Activated CD8-positive, alpha-beta T cell treated with anti-CD3 and anti-CD28 coated beads for 36 hours (primary cell): ENCODE results near the gene RFESD. TPM values are rescaled to one million over a fixed set of nuclear protein-coding genes. Genes with fewer than 3 reads are reported as not detected.
A peak's percentile ranks its signal among the peaks of the same experiment; 100 is the strongest.
"Not testable (repeated sequence)": the region's sequence is repeated elsewhere in the genome, so short reads cannot be mapped to it uniquely, and the experiment has no call there.

ENCODE experiments used
- ATAC-seq: fragments of 200-7000 bp; cut with Tn5 transposase; one replicate; pipeline ENCODE4 v1.10.0; 2021; ENCODE audit warnings: mild to moderate bottlenecking, moderate library complexity
- CTCF ChIA-PET: fragments of 350-600 bp; sonication (Branson Sonifier 250); formaldehyde crosslinking; loops from one replicate; lab custom pipeline; 2021; ENCODE audit warnings: antibody characterized with exemption; lab: Charles Lee
- POLR2A ChIA-PET: fragments of 350-600 bp; sonication (Branson Sonifier 250); formaldehyde crosslinking; loops from one replicate; lab custom pipeline; 2021; ENCODE audit warnings: antibody characterized with exemption; lab: Charles Lee
- DNase-seq: peaks from one replicate; pipeline ENCODE4 v3.0.0-alpha.2; 2020
- H3K27ac Mint-ChIP-seq: one replicate; pipeline ENCODE4 v1.8.0; 2021; ENCODE audit warnings: mild to moderate bottlenecking, mixed read lengths
- H3K27me3 Mint-ChIP-seq: one replicate; pipeline ENCODE4 v1.8.0; 2021; ENCODE audit warnings: mixed read lengths
- H3K36me3 Mint-ChIP-seq: one replicate; pipeline ENCODE4 v1.8.0; 2021; ENCODE audit warnings: low read depth, mixed read lengths
- H3K4me1 Mint-ChIP-seq: one replicate; pipeline ENCODE4 v1.8.0; 2021; ENCODE audit warnings: low read depth, mixed read lengths
- H3K4me3 Mint-ChIP-seq: one replicate; pipeline ENCODE4 v1.8.0; 2021; ENCODE audit warnings: mild to moderate bottlenecking, moderate library complexity, mixed read lengths
- H3K9me3 Mint-ChIP-seq: one replicate; pipeline ENCODE4 v1.8.0; 2021; ENCODE audit warnings: mixed read lengths
- intact Hi-C: fragments of 100-400 bp; cut with micrococcal nuclease; formaldehyde crosslinking; loops from one replicate; pipeline ENCODE4 v1.10.0; 2022
- total RNA-seq, 2 experiments: library from RNA; stranded (reverse); gene quantifications; one replicate each; pipeline ENCODE4 v1.2.3, GENCODE V29; 2021
- TF ChIP-seq, protein P1 (sequence below): fragments of 200-600 bp; IDR thresholded peaks from one replicate; pipeline ENCODE4 v1.8.0; 2022; ENCODE audit warnings: antibody characterized with exemption, mild to moderate bottlenecking

Gene RFESD
- total RNA-seq, 2 experiments from 2014 or later, result 9.2 to 9.8 TPM

DNA sequence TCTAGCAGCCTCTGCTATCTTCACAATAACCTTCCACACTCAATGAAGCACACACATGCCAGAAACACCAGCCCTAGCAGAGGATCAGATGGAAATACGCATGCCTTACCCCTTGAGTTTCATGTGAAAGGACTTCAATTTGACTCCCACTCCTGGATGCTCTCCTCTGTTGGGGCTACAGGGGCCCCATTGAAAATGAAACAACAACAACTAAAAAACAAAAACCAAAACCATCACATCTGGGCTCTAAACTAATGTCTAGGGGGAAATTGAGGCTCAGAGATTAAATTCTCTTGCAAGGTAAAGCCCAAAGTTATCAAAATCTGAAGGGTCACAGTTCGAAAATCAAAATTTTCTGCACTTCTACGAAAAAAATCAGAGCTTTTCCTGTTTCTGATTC is 7.9 kb upstream of the RFESD start:
- DNase-seq (no peak), ATAC-seq (no peak)
- H3K9me3 Mint-ChIP-seq, result no peaks in the 10 kb centered on the region
- H3K4me1 Mint-ChIP-seq, result peaks cover 3% of the 10 kb centered on the region
- ChIA-PET POLR2A (no interaction called here), CTCF (interaction anchor here (1.4 kb wide), 1 partner anchor 26 kb away, joined by 4 read pairs; no protein-coding TSS in a partner anchor)
- peaks cover 10% of the 10 kb centered on the region for H3K27me3 Mint-ChIP-seq
- intact Hi-C loops, result no loop called here
- no peak overlapping the region for H3K4me3 Mint-ChIP-seq
- TF ChIP-seq, protein P1, sequence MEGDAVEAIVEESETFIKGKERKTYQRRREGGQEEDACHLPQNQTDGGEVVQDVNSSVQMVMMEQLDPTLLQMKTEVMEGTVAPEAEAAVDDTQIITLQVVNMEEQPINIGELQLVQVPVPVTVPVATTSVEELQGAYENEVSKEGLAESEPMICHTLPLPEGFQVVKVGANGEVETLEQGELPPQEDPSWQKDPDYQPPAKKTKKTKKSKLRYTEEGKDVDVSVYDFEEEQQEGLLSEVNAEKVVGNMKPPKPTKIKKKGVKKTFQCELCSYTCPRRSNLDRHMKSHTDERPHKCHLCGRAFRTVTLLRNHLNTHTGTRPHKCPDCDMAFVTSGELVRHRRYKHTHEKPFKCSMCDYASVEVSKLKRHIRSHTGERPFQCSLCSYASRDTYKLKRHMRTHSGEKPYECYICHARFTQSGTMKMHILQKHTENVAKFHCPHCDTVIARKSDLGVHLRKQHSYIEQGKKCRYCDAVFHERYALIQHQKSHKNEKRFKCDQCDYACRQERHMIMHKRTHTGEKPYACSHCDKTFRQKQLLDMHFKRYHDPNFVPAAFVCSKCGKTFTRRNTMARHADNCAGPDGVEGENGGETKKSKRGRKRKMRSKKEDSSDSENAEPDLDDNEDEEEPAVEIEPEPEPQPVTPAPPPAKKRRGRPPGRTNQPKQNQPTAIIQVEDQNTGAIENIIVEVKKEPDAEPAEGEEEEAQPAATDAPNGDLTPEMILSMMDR, result no peak
- no peak overlapping the region for H3K27ac Mint-ChIP-seq
- H3K36me3 Mint-ChIP-seq, result no peaks in the 10 kb centered on the region

DNA sequence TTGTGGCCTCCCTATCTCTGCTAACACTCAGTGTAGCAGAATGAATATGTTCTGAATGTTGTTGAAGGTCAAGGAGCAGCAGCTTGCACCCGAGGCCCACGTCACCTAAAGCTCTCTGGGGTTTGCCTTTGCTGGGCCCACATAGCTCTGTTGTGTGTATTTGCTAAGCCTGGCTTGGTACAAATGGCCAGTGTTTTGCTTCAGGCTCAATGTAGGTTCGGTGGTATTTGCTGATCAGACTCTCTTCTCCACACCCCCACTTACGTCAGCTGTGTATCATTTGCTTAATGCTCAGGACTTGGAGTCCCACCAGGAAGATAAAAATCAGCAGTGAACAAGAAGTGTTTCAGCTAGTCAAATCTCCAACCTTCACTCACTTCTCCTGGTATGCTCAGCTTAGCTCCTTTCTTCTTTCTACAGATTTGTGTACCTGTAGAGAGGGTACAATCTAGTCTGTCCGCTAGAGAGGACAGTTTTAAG is 4.8 kb upstream of the RFESD start:
- TF ChIP-seq, protein P1, result no peak
- Mint-ChIP-seq H3K9me3 (no peaks in the 10 kb centered on the region), H3K4me3 (no peak overlapping the region), H3K36me3 (no peaks in the 10 kb centered on the region), H3K27me3 (peaks cover 7% of the 10 kb centered on the region), H3K4me1 (peaks cover 21% of the 10 kb centered on the region), H3K27ac (no peak overlapping the region)
- intact Hi-C loops, result loop anchor here (5.0 kb wide), 1 partner anchor 201 kb away; no protein-coding TSS in a partner anchor
- CTCF ChIA-PET, result interaction anchor here (1.0 to 9.2 kb wide), 4 partner anchors 10 to 142 kb away, joined by 3 to 88 read pairs (median 19); no protein-coding TSS in a partner anchor
- DNase-seq, result no peak
- ATAC-seq, result no peak
- POLR2A ChIA-PET, result interaction anchor here (1.1 kb wide), 1 partner anchor 10 kb away, joined by 3 read pairs; no protein-coding TSS in a partner anchor

DNA sequence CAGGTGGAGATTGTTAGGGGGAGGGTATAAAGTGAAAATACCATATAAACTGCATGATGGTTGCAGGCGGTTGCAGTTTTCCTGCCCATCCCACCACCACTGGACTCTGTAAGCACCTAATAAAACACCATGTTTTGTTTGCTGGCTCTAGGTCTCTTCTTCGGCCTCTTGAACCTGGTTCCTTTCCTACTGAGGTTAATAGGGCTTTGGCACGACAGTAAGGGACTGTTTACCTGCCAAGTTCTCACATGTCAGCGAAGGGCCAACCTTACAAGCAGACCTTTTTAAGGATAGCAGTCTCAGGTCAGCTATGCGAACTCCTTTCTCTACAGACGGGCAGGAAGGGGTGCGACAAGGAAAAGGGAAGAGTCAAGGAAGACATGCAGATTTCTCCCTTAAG is 3.4 kb upstream of the RFESD start:
- peaks cover 7% of the 10 kb centered on the region for H3K27me3 Mint-ChIP-seq
- peaks cover 24% of the 10 kb centered on the region for H3K4me1 Mint-ChIP-seq
- TF ChIP-seq, protein P1, result no peak
- no peak overlapping the region for H3K4me3 Mint-ChIP-seq
- ATAC-seq (no peak), DNase-seq (no peak)
- intact Hi-C loops, result loop anchor here (5.0 kb wide), 1 partner anchor 199 kb away; no protein-coding TSS in a partner anchor
- no peak overlapping the region for H3K27ac Mint-ChIP-seq
- ChIA-PET CTCF (interaction anchor here (1.2 to 9.2 kb wide), 10 partner anchors 8 to 206 kb away, joined by 4 to 88 read pairs (median 9); no protein-coding TSS in a partner anchor), POLR2A (interaction anchor here (0.7 to 2.6 kb wide), 2 partner anchors 13 to 138 kb away, joined by 3 to 6 read pairs; no protein-coding TSS in a partner anchor)
- H3K9me3 Mint-ChIP-seq, result no peaks in the 10 kb centered on the region
- H3K36me3 Mint-ChIP-seq, result no peaks in the 10 kb centered on the region

DNA sequence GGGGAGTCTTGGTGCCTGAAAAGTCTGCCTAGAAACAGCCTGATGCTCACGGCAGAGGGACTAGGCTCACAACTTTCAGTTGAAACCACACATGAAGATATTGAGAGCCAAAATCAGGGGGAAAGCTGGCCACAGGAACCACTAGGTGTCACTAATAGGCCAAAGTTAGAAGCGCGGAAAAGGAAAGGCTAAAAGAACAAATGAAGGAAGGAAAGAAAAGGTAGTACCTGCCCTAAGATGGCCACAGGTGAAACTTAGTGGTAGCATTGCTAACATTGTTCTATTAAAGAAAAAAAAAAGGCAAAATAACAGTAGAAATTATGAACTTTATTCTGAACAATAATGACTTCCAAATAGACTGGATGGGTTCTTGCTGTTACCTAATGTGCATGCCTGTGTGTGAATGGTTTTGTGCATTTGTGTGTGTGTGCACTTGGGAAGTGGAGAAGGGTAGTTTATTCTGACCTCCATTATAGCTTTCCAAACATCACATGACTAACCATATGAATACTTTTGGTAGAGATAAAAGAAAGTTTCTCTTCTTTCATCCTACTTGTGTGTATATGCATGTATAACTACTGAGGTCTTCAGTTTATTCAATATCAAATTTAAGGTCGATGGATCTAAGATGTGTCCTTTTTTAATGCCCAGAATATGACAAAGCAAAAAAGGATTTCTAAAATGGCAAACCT is 2.1 kb upstream of the RFESD start:
- ATAC-seq (peak; percentile 32), DNase-seq (peak; percentile 75)
- no peak overlapping the region for H3K4me3 Mint-ChIP-seq
- ChIA-PET CTCF (interaction anchor here (1.2 to 9.2 kb wide), 11 partner anchors 10 to 205 kb away, joined by 3 to 88 read pairs (median 7); no protein-coding TSS in a partner anchor), POLR2A (interaction anchor here (1.0 to 2.6 kb wide), 3 partner anchors 12 to 137 kb away, joined by 3 to 6 read pairs (median 5); no protein-coding TSS in a partner anchor)
- peaks cover 30% of the 10 kb centered on the region for H3K4me1 Mint-ChIP-seq
- intact Hi-C loops, result loop anchor here (5.0 kb wide), 2 partner anchors 178 to 198 kb away; partner anchors contain the start of gene GLRX
- H3K36me3 Mint-ChIP-seq, result no peaks in the 10 kb centered on the region
- H3K27ac Mint-ChIP-seq, result peak overlapping the region; percentile 52
- TF ChIP-seq, protein P1, result peak; percentile 60
- H3K27me3 Mint-ChIP-seq, result peaks cover 3% of the 10 kb centered on the region
- H3K9me3 Mint-ChIP-seq, result no peaks in the 10 kb centered on the region

DNA sequence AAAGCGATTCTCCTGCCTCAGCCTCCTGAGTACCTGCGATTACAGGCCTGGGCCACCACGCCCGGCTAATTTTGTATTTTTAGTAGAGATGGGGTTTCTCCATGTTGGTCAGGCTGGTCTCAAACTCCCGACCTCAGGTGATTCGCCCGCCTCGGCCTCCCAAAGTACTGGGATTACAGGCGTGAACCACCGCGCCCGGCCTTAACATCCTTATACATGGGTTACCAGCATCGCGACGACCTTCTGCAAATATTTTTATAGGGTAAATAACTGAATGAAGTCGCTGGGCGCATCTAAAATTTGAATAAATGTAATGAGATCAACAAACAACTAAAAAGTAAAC is 380 bp upstream of the RFESD start:
- ATAC-seq, H3K36me3 Mint-ChIP-seq, H3K27me3 Mint-ChIP-seq, DNase-seq, H3K9me3 Mint-ChIP-seq: not testable (repeated sequence)
- ChIA-PET POLR2A (interaction anchor here (0.9 to 2.0 kb wide), 7 partner anchors 14 to 190 kb away, joined by 3 to 6 read pairs (median 4); partner anchors contain the start of gene GLRX), CTCF (interaction anchor here (0.9 to 9.2 kb wide), 8 partner anchors 14 to 201 kb away, joined by 3 to 88 read pairs (median 7); no protein-coding TSS in a partner anchor)
- Mint-ChIP-seq H3K4me1 (peaks cover 36% of the 10 kb centered on the region), H3K4me3 (peak overlapping the region; percentile 81), H3K27ac (peak overlapping the region; percentile 90)
- intact Hi-C loops, result loop anchor here (2.0 to 5.0 kb wide), 2 partner anchors 115 to 176 kb away; partner anchors contain the start of gene GLRX
